SU-DHL-6 (cell line): ENCODE measurements around the gene HOMER2.

Source experiments
- CTCF ChIP-seq: fragments of 200-600 bp; sonication (generic); IDR thresholded peaks from one replicate; pipeline ENCODE4 v1.5.1; 2017; ENCODE audit warnings: antibody characterized with exemption, mild to moderate bottlenecking, low read length, moderate library complexity; ENCODE audit not compliant: insufficient read depth, poor library complexity, severe bottlenecking
- EZH2phosphoT487 ChIP-seq: fragments of 200-600 bp; sonication (generic), shearing (Covaris generic); conservative IDR thresholded peaks from 2 replicates; pipeline ENCODE4 v1.6.1; 2018; ENCODE audit warnings: mild to moderate bottlenecking, antibody characterized with exemption, low read length, moderate library complexity, mixed read lengths

DNA sequence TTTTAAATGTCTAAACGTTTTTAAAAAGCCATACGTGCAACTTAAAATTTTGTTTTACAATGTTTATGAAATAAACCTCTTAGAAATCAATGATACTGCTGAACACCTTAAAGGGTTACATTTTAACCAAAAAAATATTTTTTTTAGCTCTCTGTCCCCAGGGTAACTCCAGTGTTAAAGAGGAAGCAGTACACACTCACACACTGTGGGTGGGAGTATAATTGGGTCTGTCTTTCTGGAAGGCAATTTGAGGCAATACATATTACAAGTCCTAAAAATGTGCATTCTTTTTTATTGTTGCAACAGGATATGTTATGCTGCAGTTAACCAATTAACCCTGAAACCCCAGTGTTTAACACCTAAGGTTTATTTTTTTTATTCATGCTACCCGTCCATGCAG, 109.0 kb downstream of the HOMER2 start:
- TF ChIP-seq CTCF (no peak), EZH2phosphoT487 (no peak)
